Activated T-cell treated with anti-CD3 and anti-CD28 coated beads, Interleukin-2, amount 50 U/mL, for 4 hours (primary cell): ENCODE data around the gene ALG12. TPM values are rescaled to one million over a fixed set of nuclear protein-coding genes. Genes with fewer than 3 reads are reported as not detected.

ENCODE experiments used
- ATAC-seq, 2 donors: fragments of 200-7000 bp; cut with Tn5 transposase; one replicate each; pipeline ENCODE4 v1.10.0; 2021
- DNase-seq: peaks from one replicate; pipeline ENCODE4 v3.0.0-alpha.2; 2020
- H3K27me3 Mint-ChIP-seq: one replicate; pipeline ENCODE4 v1.8.0; 2021; ENCODE audit warnings: low read depth, mixed read lengths
- H3K36me3 Mint-ChIP-seq: one replicate; pipeline ENCODE4 v1.8.0; 2022; ENCODE audit warnings: mixed read lengths; ENCODE audit not compliant: insufficient read depth
- H3K4me1 Mint-ChIP-seq: one replicate; pipeline ENCODE4 v1.8.0; 2021; ENCODE audit warnings: low read depth, mixed read lengths
- H3K4me3 Mint-ChIP-seq: one replicate; pipeline ENCODE4 v1.8.0; 2021; ENCODE audit warnings: mild to moderate bottlenecking, moderate library complexity, mixed read lengths
- H3K9me3 Mint-ChIP-seq: one replicate; pipeline ENCODE4 v1.8.0; 2021; ENCODE audit warnings: mixed read lengths
- total RNA-seq, 3 donors: library from RNA; stranded (reverse); gene quantifications; one replicate each; pipeline ENCODE4 v1.2.1, GENCODE V29; 2021

Gene ALG12
- total RNA-seq, 3 donors from 2014 or later: 13.5 to 18.6 (median 14.6) TPM

DNA sequence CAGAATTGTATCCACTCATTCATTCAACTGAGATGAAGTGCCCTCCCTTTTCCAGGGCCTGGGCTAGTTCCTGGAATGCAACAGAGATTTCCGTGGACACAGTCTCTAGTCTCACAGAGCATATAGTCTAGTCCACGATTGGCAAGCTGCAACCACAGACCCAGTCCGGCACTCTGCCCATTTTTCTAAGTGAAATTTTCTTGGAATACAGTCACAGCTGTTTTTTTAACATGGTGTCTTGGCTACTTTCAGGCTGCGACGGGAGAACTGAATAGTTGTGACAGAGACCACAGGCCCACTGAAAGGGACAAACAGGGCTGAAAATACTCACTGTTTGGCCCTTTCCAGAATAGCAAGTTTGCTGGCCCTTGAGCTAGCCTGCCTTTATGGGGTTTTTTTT is 29.2 kb downstream of the ALG12 start:
- Mint-ChIP-seq H3K4me1 (peaks cover 2% of the 10 kb centered on the region), H3K27me3 (no peaks in the 10 kb centered on the region), H3K4me3 (no peak overlapping the region), H3K9me3 (peaks cover 4% of the 10 kb centered on the region), H3K36me3 (peaks cover 57% of the 10 kb centered on the region)
- DNase-seq (no peak), ATAC-seq (no peak)

DNA sequence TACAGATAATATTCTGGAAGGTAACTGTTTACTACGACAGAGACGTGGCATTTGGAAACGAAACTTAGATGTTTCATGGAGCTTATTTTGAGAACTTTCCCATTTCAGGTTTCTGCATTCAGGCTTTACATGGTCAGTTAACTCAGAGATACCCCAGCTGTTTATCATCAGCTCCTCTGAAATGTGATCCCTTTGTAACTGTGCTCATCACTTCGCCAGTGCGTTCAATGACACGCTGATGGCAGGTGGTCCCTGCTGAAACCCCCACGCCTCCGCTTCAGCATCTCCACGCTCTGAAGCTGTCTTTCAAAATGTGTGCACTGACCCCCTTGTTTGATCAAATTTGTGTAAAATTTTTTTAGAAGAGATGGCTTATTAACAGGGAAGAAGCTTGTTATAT is 30.5 kb downstream of the ALG12 start:
- H3K9me3 Mint-ChIP-seq: peaks cover 3% of the 10 kb centered on the region
- H3K36me3 Mint-ChIP-seq: peaks cover 65% of the 10 kb centered on the region
- ATAC-seq (no peak), DNase-seq (no peak)
- no peaks in the 10 kb centered on the region for H3K27me3 Mint-ChIP-seq
- H3K4me3 Mint-ChIP-seq: no peak overlapping the region
- H3K4me1 Mint-ChIP-seq: peaks cover 4% of the 10 kb centered on the region

DNA sequence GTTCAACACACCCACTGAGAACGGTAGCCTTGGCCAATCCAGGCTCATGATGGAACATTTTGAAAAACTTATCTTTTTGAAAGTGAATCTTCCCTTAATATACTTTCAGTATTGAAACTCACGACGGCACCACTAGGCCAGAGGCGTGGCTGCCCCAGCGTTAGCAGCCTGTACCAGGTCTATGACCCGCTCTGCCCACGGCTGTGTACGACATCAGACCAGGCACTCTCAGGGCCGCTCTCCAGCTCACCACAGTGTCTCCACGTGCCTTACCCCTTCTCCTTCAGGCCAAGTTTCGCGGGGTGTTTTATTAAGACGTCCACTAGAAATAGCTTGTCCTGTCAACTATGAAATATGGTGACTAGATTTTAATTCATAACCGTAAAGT is 31.2 kb downstream of the ALG12 start:
- H3K4me3 Mint-ChIP-seq: no peak overlapping the region
- no peak for ATAC-seq
- peaks cover 3% of the 10 kb centered on the region for H3K9me3 Mint-ChIP-seq
- peaks cover 65% of the 10 kb centered on the region for H3K36me3 Mint-ChIP-seq
- DNase-seq: no peak
- H3K27me3 Mint-ChIP-seq: no peaks in the 10 kb centered on the region
- H3K4me1 Mint-ChIP-seq: peaks cover 8% of the 10 kb centered on the region

DNA sequence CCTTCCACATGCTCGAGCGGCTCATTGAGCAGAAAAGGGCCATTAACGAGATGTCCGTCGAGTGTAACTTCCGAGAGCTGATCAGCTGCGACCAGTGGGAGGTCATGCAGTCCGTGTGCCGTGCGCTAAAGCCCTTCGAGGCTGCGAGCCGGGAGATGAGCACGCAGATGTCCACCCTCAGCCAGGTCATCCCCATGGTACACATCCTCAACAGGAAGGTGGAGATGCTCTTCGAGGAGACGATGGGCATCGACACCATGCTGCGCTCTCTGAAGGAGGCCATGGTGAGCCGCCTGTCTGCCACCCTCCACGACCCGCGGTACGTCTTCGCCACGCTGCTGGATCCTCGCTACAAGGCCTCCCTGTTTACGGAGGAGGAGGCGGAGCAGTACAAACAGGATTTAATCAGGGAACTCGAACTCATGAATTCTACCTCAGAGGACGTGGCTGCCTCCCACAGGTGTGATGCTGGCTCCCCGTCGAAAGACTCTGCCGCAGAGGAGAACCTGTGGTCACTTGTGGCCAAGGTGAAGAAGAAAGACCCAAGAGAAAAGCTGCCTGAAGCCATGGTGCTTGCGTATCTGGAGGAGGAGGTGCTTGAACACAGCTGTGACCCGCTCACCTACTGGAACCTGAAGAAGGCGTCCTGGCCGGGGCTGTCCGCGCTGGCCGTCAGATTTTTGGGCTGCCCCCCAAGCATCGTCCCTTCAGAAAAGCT is 31.7 kb downstream of the ALG12 start:
- Mint-ChIP-seq H3K27me3 (no peaks in the 10 kb centered on the region), H3K4me3 (no peak overlapping the region), H3K4me1 (peaks cover 12% of the 10 kb centered on the region), H3K36me3 (peaks cover 62% of the 10 kb centered on the region), H3K9me3 (peaks cover 3% of the 10 kb centered on the region)
- no peak for DNase-seq
- no peak for ATAC-seq

DNA sequence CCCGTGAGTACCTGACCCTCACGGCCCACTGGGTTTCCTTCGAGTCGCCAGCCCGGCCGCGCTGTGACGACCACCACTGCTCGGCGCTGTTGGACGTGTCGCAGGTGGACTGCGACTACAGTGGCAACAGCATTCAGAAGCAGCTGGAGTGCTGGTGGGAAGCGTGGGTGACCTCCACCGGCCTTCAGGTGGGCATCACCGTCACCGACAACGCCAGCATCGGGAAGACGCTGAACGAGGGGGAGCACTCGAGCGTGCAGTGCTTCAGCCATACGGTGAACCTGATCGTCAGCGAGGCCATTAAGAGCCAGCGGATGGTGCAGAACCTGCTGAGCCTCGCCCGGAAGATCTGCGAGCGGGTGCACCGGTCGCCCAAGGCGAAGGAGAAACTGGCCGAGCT is 32.4 kb downstream of the ALG12 start:
- ATAC-seq (no peak), DNase-seq (no peak)
- no peaks in the 10 kb centered on the region for H3K27me3 Mint-ChIP-seq
- H3K4me1 Mint-ChIP-seq: peaks cover 12% of the 10 kb centered on the region
- no peak overlapping the region for H3K4me3 Mint-ChIP-seq
- H3K9me3 Mint-ChIP-seq: no peaks in the 10 kb centered on the region
- H3K36me3 Mint-ChIP-seq: peaks cover 57% of the 10 kb centered on the region

DNA sequence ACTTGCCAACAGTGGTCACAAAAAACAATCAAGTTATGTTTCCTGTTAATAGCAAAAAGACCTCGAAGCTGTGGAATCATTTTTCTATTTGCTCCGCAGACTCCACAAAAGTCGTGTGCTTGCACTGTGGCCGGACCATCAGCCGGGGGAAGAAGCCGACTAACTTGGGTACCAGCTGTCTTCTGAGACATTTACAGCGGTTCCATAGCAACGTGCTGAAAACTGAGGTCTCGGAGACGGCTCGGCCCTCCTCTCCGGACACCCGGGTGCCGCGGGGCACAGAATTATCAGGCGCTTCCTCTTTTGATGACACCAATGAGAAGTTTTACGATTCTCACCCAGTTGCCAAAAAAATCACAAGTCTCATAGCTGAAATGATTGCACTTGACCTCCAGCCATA is 33.0 kb downstream of the ALG12 start:
- Mint-ChIP-seq H3K9me3 (no peaks in the 10 kb centered on the region), H3K4me1 (peaks cover 16% of the 10 kb centered on the region), H3K4me3 (no peak overlapping the region), H3K36me3 (peaks cover 56% of the 10 kb centered on the region), H3K27me3 (no peaks in the 10 kb centered on the region)
- DNase-seq (no peak), ATAC-seq (no peak)

DNA sequence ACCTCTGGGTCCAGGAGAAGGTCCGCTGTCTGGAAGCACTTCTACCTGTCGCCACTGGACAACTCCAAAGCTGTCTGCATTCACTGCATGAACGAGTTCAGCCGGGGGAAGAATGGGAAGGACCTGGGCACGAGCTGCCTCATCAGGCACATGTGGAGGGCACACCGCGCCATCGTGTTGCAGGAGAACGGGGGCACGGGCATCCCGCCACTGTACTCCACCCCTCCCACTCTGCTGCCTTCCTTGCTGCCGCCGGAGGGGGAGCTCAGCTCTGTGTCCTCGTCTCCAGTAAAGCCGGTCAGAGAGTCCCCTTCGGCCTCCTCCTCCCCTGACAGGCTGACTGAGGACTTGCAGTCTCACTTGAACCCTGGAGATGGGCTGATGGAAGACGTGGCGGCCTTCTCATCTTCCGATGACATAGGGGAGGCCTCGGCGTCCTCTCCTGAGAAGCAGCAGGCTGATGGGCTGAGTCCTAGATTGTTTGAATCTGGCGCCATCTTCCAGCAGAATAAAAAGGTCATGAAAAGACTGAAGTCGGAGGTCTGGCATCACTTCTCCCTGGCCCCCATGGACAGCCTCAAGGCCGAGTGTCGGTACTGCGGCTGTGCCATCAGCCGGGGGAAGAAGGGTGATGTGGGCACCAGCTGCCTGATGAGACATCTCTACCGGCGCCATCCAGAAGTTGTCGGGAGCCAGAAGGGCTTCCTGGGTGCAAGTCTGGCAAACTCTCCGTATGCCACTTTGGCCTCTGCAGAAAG is 33.6 kb downstream of the ALG12 start:
- H3K27me3 Mint-ChIP-seq: no peaks in the 10 kb centered on the region
- ATAC-seq (no peak), DNase-seq (no peak)
- peaks cover 53% of the 10 kb centered on the region for H3K36me3 Mint-ChIP-seq
- H3K9me3 Mint-ChIP-seq: no peaks in the 10 kb centered on the region
- peaks cover 22% of the 10 kb centered on the region for H3K4me1 Mint-ChIP-seq
- no peak overlapping the region for H3K4me3 Mint-ChIP-seq

DNA sequence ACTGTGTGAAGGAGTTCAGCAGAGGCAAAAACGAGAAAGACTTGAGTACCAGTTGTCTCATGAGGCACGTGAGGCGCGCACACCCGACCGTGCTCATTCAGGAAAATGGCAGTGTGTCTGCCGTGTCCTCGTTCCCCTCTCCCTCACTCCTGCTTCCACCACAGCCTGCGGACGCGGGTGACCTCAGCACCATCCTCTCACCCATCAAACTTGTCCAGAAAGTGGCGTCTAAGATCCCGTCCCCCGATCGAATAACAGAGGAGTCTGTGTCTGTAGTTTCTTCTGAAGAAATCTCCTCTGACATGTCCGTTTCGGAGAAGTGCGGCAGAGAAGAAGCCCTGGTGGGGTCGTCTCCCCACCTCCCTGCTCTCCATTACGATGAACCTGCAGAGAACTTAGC is 34.2 kb downstream of the ALG12 start:
- H3K9me3 Mint-ChIP-seq: no peaks in the 10 kb centered on the region
- DNase-seq: no peak
- no peak overlapping the region for H3K4me3 Mint-ChIP-seq
- no peaks in the 10 kb centered on the region for H3K27me3 Mint-ChIP-seq
- peaks cover 47% of the 10 kb centered on the region for H3K36me3 Mint-ChIP-seq
- ATAC-seq: no peak
- H3K4me1 Mint-ChIP-seq: peaks cover 22% of the 10 kb centered on the region

DNA sequence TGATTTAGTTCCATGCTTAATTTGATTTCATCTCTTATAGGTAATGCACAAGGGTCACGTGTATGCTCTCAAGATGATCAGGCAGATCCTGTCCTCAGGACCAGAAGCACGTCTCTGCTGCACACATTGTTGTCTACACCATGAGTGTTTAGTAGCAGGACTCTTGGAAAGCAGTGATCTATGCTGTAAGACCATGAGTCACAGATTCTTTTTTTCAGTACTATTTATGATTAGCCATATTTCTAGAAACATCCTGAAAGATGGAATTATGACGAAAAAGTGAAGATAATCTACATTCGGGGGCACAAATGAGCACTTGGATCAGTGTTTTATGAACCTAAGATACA is 35.0 kb downstream of the ALG12 start:
- no peaks in the 10 kb centered on the region for H3K9me3 Mint-ChIP-seq
- no peak for ATAC-seq
- peaks cover 25% of the 10 kb centered on the region for H3K4me1 Mint-ChIP-seq
- no peaks in the 10 kb centered on the region for H3K27me3 Mint-ChIP-seq
- no peak for DNase-seq
- H3K36me3 Mint-ChIP-seq: peaks cover 50% of the 10 kb centered on the region
- no peak overlapping the region for H3K4me3 Mint-ChIP-seq

DNA sequence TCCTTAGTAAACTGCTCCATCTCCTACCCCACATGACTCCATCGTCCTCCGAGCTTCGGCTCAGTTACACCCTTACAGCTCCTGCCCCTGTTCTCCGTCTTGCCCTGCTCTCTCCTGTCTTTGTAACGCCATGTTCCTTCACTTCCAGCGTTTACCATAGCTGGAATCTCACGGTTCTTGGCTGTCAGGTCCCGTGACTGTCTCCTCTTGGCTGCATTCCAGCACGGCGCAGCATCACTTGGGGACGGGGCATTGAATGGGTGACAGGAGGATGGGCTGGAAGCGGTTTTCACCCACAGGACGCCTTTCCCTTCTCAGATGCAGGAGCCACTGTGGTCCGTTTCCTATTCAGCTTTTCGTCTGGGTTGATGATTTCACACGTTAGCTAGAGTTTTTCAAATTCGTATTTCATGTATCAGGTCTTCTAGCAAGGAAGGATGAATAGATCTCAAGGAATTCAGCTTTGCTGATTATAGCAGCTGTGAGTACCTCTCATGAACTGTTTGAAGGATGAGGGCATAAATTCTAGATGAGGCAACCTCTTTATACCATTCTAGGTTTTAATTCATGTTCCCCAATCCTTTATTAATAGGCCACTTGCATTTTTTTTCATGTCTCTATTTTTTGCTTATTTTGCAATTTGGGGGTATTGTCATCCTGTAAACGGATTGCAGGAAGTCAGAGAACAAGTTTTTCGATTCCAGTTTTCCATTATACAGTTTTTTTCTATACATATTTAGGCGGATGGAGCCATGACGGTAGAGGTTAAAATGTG is 35.5 kb downstream of the ALG12 start:
- H3K4me3 Mint-ChIP-seq: no peak overlapping the region
- DNase-seq (no peak), ATAC-seq (no peak)
- H3K9me3 Mint-ChIP-seq: no peaks in the 10 kb centered on the region
- H3K36me3 Mint-ChIP-seq: peaks cover 50% of the 10 kb centered on the region
- peaks cover 25% of the 10 kb centered on the region for H3K4me1 Mint-ChIP-seq
- H3K27me3 Mint-ChIP-seq: no peaks in the 10 kb centered on the region

DNA sequence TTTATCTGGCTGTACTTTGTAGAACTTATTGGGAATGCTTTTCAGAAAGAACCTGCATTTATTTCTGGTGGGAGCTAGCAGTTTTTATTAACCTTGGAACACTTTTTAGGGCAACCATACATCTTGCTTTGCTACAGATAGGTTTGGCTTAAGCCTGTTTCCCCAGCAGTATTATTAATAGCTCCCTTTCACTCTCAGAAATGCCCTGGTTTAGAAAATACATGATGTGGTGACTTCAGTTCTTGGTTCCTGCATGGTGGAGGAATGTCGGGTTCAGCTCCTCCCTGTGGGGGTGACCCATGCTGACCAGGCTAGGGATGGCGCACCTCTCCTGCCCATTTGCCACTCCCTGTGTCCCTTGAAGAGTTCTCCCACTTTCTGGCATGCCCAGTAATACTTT is 36.4 kb downstream of the ALG12 start:
- no peak for ATAC-seq
- Mint-ChIP-seq H3K4me3 (no peak overlapping the region), H3K4me1 (peaks cover 25% of the 10 kb centered on the region), H3K27me3 (no peaks in the 10 kb centered on the region), H3K36me3 (peaks cover 45% of the 10 kb centered on the region), H3K9me3 (no peaks in the 10 kb centered on the region)
- DNase-seq: no peak

DNA sequence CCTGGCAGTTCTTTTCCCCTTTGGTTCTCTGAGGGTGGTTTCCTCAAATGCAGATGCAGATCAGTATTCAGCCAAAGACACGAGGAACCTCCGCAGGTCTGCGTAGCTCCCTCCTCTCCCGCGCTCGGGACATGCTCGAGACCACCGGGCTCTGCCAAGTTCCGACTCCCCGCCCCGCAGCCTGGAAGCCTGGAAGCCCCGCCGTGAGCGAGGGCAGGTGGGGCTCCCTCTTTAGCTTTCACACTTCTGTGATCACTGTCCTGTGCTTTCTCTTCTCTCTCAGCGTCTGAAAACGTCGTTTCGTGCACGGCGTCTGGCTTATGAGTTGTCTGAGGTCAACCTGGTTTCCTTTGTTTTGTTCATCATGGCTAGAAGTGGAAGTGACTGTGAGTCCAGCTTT is 38.0 kb downstream of the ALG12 start:
- peaks cover 29% of the 10 kb centered on the region for H3K4me1 Mint-ChIP-seq
- no peak overlapping the region for H3K4me3 Mint-ChIP-seq
- H3K9me3 Mint-ChIP-seq: no peaks in the 10 kb centered on the region
- H3K36me3 Mint-ChIP-seq: peaks cover 36% of the 10 kb centered on the region
- DNase-seq (no peak), ATAC-seq (peak in 1 of 2 donors; percentile 50)
- H3K27me3 Mint-ChIP-seq: no peaks in the 10 kb centered on the region

DNA sequence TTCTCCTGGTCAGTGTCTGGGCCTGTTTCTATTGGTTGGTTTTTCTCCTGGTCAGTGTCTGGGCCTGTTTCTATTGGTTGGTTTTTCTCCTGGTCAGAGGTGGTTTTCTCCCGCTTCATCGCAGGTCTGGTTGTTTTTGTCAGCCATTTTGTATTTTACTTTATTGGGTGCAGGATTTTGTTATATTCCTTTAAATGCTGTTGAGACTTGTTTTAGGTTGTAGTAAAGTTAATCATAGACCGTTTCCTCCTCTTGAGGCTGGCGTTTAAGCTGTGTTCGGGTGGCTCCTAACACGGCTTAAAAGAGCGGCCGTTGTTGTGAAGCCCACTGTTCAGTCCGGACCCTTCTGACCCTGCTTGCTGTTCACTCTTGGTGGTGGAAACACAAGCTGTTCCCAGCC is 38.4 kb downstream of the ALG12 start:
- ATAC-seq (no peak), DNase-seq (no peak)
- Mint-ChIP-seq H3K4me1 (peaks cover 32% of the 10 kb centered on the region), H3K36me3 (peaks cover 36% of the 10 kb centered on the region), H3K4me3 (no peak overlapping the region), H3K27me3 (no peaks in the 10 kb centered on the region), H3K9me3 (no peaks in the 10 kb centered on the region)

DNA sequence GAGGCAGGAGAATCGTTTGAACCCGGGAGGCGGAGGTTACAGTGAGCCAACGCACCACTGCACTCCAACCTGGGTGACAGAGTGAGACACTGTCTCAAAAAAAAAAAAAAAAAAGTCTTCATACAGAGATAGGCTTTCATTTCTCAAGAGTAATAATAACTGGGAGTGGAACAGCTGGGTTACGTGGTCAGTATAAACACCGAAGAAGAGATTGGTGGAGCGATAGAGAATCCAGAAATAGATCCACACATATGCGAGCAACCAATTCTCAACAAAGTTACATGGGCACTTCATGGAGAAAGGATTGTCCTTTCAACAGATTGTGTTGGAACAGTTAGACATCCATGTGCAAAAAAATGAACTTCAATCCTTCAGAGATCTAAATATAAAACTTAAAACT is 40.0 kb downstream of the ALG12 start:
- Mint-ChIP-seq H3K36me3 (peaks cover 27% of the 10 kb centered on the region), H3K4me3 (no peak overlapping the region), H3K9me3 (no peaks in the 10 kb centered on the region), H3K4me1 (peaks cover 38% of the 10 kb centered on the region), H3K27me3 (no peaks in the 10 kb centered on the region)
- DNase-seq: no peak
- no peak for ATAC-seq

DNA sequence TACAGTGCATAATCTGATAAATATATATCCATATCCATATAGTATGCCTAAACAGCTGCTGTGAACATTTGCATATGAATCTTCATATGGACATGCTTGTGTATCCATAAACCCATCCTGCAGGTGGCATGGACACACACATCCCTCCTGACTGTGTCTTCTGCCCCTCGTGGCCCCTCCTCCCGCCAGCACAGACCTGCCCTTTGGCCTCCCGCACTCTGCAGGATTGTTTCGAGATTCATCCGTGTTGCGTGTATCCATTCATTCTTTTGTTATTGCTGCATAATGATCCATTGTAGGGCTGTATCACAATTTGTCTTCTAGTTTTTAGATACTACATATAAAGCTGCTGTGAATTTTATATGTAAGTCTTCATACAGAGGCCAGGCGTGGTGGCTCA is 40.6 kb downstream of the ALG12 start:
- no peaks in the 10 kb centered on the region for H3K9me3 Mint-ChIP-seq
- no peaks in the 10 kb centered on the region for H3K27me3 Mint-ChIP-seq
- peaks cover 22% of the 10 kb centered on the region for H3K36me3 Mint-ChIP-seq
- peaks cover 38% of the 10 kb centered on the region for H3K4me1 Mint-ChIP-seq
- ATAC-seq (no peak), DNase-seq (no peak)
- H3K4me3 Mint-ChIP-seq: no peak overlapping the region
